ENCODE results near the gene BCAS4. TPM values are rescaled to one million over a fixed set of nuclear protein-coding genes. Genes with fewer than 3 reads are reported as not detected.

The BCAS4 gene
- total and polyA plus RNA-seq, 2 experiments from 2014 or later = 22.2 to 24.8 TPM

- no peak for TF ChIP-seq ZNF462 (CRISPR knock-in tag; IDR thresholded peaks at IDR 0.05)
These were observed 33.7 kb downstream of the BCAS4 start (continued) for GRCh38 chr20:50828363-50829136.

GRCh38 chr20:50831622-50832021 is 36.8 kb downstream of the BCAS4 start:
- H3K27ac Mint-ChIP-seq = no peak overlapping the region
- H4K20me1 ChIP-seq (replicated peaks; ENCODE audit: insufficient read depth) = no peaks in the 10 kb centered on the region
- no peaks in the 10 kb centered on the region for H3K27me3 ChIP-seq (ENCODE audit: insufficient read depth)
- DNase-seq (ENCODE audit: low spot score) (no peak), ATAC-seq (no peak)
- no peaks in the 10 kb centered on the region for H3K27me3 Mint-ChIP-seq (ENCODE audit: insufficient read depth, low read depth, poor library complexity)
- no peak overlapping the region for H2AFZ ChIP-seq
- no peaks in the 10 kb centered on the region for H3K4me1 ChIP-seq (ENCODE audit: insufficient read depth)
- H3K4me3 Mint-ChIP-seq = no peak overlapping the region
- TF ChIP-seq CREB1 (CRISPR knock-in tag; IDR thresholded peaks at IDR 0.05; ENCODE audit: low read depth) = no peak
- TF ChIP-seq EZH2 (IDR thresholded peaks at IDR 0.05; ENCODE audit: low read depth, unreplicated experiment) = no peak
- no peaks in the 10 kb centered on the region for H3F3A ChIP-seq (replicated peaks; ENCODE audit: low read depth)
- H3K27ac ChIP-seq (ENCODE audit: low read depth) = no peak overlapping the region
- H3K4me3 ChIP-seq = no peak overlapping the region
- H3K36me3 Mint-ChIP-seq (ENCODE audit: low read depth) = peaks cover 7% of the 10 kb centered on the region; the same call in 2 of the 3 replicates
- peaks cover 3% of the 10 kb centered on the region; the same call in 1 of the 2 replicates for H3K9me2 ChIP-seq (ENCODE audit: insufficient read depth)
- no peaks in the 10 kb centered on the region for H3K36me3 ChIP-seq (ENCODE audit: insufficient read depth)
- no peaks in the 10 kb centered on the region for H3K9me3 Mint-ChIP-seq
- no peaks in the 10 kb centered on the region for H3K79me2 ChIP-seq (replicated peaks; ENCODE audit: insufficient read depth)
- H3K4me2 ChIP-seq = no peak overlapping the region
- peaks cover 6% of the 10 kb centered on the region; the same call in 2 of the 3 replicates for H3K4me1 Mint-ChIP-seq

Measured in GM23338 (cell line).